GM13976 (cell line): ENCODE measurements around the gene FAF1.

ENCODE experiments used
- DNase-seq: peaks from one replicate; pipeline ENCODE4 v3.0.0; 2012; ENCODE audit warnings: low spot score
- CTCF ChIP-seq: IDR thresholded peaks from 2 replicates; pipeline ENCODE4 v1.5.1; 2012; ENCODE audit warnings: borderline replicate concordance, mild to moderate bottlenecking; ENCODE audit not compliant: insufficient read depth; ENCODE audit errors: extremely low read depth, missing control alignments, control extremely low read depth
- in situ Hi-C: fragments of 300-500 bp; cut with MboI; formaldehyde crosslinking; loops from one replicate; pipeline ENCODE4 v1.12.0; 2022; ENCODE audit warnings: low sequenced_read_pairs, mixed read lengths, inconsistent platforms; ENCODE audit not compliant: unreplicated experiment

Gene FAF1

GRCh38 chr1:50462964-50463363 lies 497.1 kb downstream of the FAF1 start:
- DNase-seq: no peak
- no peak for TF ChIP-seq CTCF
- in situ Hi-C loops: no loop called here

DNA sequence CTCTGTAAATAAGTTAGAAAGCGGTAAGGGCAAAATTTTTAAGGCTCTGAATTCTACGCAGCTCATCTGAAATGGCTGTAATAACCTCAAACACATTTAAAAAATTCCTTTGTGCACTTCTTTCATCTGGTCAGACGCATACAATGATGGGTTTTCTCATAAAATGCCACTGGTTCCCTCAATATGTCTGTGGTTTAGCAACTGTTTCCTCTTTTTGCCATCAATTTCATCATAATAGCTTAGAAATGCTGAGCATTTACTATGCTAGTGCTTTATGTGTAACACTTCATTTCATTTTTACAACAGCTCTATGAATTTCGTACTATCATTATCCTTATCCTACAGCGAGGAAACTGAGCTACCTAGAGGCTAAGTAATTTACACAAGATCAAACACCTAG lies 501.6 kb downstream of the FAF1 start:
- no peak for TF ChIP-seq CTCF
- in situ Hi-C loops: no loop called here
- no peak for DNase-seq

GRCh38 chr1:50454911-50455310 lies 505.2 kb downstream of the FAF1 start:
- in situ Hi-C loops: no loop called here
- DNase-seq: no peak
- TF ChIP-seq CTCF: no peak

GRCh38 chr1:50453266-50453665 lies 506.8 kb downstream of the FAF1 start:
- TF ChIP-seq CTCF: no peak
- in situ Hi-C loops: no loop called here
- DNase-seq: no peak

DNA sequence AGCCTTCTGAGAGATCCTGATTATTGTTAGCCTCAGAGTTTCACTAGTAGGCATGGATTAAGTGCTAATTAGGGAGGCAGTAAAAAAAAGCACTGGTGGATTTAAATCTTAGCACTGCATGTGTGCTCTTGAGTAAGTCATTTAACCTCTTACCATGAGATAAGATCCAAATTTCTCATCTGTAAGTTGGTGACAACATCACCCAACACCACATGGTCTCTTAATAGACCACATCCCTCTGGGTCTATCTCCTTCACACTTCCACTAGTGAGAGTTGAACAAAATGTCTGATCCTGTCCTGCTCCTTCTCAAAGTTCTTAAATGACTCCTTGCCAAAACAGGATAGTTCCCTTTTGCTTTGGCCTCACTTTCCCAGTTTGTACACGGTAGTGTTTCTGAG lies 507.4 kb downstream of the FAF1 start:
- no peak for DNase-seq
- TF ChIP-seq CTCF: no peak
- in situ Hi-C loops: no loop called here

DNA sequence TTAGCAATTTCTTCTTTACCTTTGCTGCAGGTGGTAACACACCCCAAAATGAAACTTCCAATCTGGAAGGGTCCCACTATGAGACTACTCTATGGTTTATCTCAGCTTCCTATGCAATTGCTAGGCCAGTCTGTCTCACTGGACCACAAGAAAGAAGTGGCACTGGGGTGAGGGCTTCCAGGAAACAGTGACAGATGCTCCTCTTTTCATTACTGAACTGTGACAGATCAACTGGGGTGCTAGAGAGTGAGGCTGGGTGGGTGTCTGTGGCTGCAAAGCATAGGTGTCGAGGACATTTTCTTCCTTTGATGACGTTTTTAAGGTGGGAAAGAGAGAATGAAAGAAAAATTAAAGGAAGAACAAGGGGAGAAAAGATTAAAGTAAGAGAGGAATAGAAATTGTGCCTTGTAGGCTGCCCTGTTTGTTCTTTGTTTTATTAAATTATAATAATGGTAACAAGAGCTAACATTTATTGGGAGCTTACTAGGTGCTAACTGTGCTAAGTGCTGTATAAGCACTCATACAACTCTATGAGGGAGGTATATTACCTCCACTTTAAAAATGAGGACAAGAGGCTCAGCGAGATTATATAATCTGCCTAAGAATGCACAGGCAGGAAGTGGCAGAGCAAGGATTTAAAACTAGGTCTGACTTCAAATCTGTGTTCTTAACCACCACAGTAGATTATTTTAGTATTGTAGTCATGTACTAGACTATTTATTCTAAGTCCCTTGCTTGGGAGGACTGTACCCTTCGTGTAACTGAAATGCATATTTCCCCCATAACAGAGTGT lies 509.0 kb downstream of the FAF1 start:
- in situ Hi-C loops: no loop called here

More for the DNA sequence above, 509.0 kb downstream of the FAF1 start:
- no peak for TF ChIP-seq CTCF
- no peak for DNase-seq
